Endothelial cell of umbilical vein (primary cell): Measurements from ENCODE around the gene IL10.
"Not testable (repeated sequence)": the region's sequence is repeated elsewhere in the genome, so short reads cannot be mapped to it uniquely, and the experiment has no call there.

Experiments used
- CTCF ChIP-seq, 2 donors: IDR thresholded peaks; 1 replicate in 1 of 2; 2 replicates in 1 of 2; pipeline ENCODE4 v1.5.1; 2011; ENCODE audit warnings: low read length in 2 of 2, mild to moderate bottlenecking in 2 of 2, moderate library complexity in 2 of 2, control low read depth in 1 of 2, inconsistent platforms in 1 of 2, low read depth in 1 of 2; ENCODE audit not compliant: insufficient read depth in 1 of 2; ENCODE audit errors: extremely low read depth in 1 of 2
- POLR2A ChIP-seq: IDR thresholded peaks from 2 replicates; pipeline ENCODE4 v1.6.1; 2012; ENCODE audit warnings: low read depth, mild to moderate bottlenecking, control low read depth, low read length

- TF ChIP-seq CTCF (IDR thresholded peaks at IDR 0.05; ENCODE audit: extremely low read depth in 1 of 2, insufficient read depth in 1 of 2, low read depth in 1 of 2, low read length in 2 of 2); POLR2A: not testable (repeated sequence)
Measured at GRCh38 chr1:206778911-206779310, 6.6 kb upstream of the IL10 start.
